OCI-LY7 (cell line): ENCODE data around the gene SHROOM3. TPM values are rescaled to one million over a fixed set of nuclear protein-coding genes. Genes with fewer than 3 reads are reported as not detected.

Experiments
- BruUV-seq: library from RNA; stranded (reverse); fragments of 400-500 nt; replicated peaks from 2 replicates; lab custom pipeline; 2021; lab: Mats Ljungman, UMichigan
- CTCF ChIA-PET: fragments of 300-600 bp; sonication (Branson Sonifier 250); formaldehyde crosslinking; loops from one replicate; lab custom pipeline; 2022; ENCODE audit warnings: antibody characterized with exemption; ENCODE audit not compliant: unreplicated experiment; lab: Charles Lee
- POLR2A ChIA-PET: fragments of 300-600 bp; sonication (Branson Sonifier 250); formaldehyde crosslinking; loops from one replicate; lab custom pipeline; 2022; ENCODE audit warnings: antibody characterized with exemption; lab: Charles Lee
- DNase-seq: peaks from one replicate; pipeline ENCODE4 v3.0.0-alpha.2; 2015; ENCODE audit warnings: low spot score
- H2AFZ ChIP-seq: fragments of 200-600 bp; sonication (generic), shearing (Covaris generic); 2 replicates; pipeline ENCODE4 v1.6.1; 2014; ENCODE audit warnings: mild to moderate bottlenecking, antibody characterized with exemption, low read length, moderate library complexity
- H3K27ac ChIP-seq: fragments of 200-600 bp; sonication (generic); 2 replicates; pipeline ENCODE4 v1.5.1; 2014; ENCODE audit warnings: mixed run types, low read depth, mild to moderate bottlenecking, moderate library complexity, low read length, inconsistent platforms; ENCODE audit not compliant: poor library complexity, severe bottlenecking
- H3K36me3 ChIP-seq: fragments of 200-600 bp; sonication (generic); 2 replicates; pipeline ENCODE4 v1.6.1; 2014; ENCODE audit warnings: mild to moderate bottlenecking, antibody characterized with exemption, low read length, moderate library complexity, mixed read lengths; ENCODE audit not compliant: insufficient read depth
- H3K4me1 ChIP-seq: fragments of 200-600 bp; sonication (generic); 2 replicates; pipeline ENCODE4 v1.5.1; 2014; ENCODE audit warnings: mild to moderate bottlenecking, low read length; ENCODE audit not compliant: insufficient read depth, poor library complexity, severe bottlenecking
- H3K4me2 ChIP-seq: fragments of 200-600 bp; sonication (generic); 2 replicates; pipeline ENCODE4 v1.6.1; 2014; ENCODE audit warnings: mild to moderate bottlenecking, low read length
- H3K4me3 ChIP-seq: fragments of 200-600 bp; sonication (generic); 2 replicates; pipeline ENCODE4 v1.5.1; 2014; ENCODE audit warnings: mild to moderate bottlenecking, low read depth, low read length; ENCODE audit not compliant: poor library complexity, severe bottlenecking
- H3K79me2 ChIP-seq: fragments of 200-600 bp; sonication (generic); 2 replicates; pipeline ENCODE4 v1.6.1; 2016; ENCODE audit warnings: low read depth, mild to moderate bottlenecking, low read length, moderate library complexity, mixed read lengths; ENCODE audit not compliant: insufficient read depth
- H3K9me2 ChIP-seq: fragments of 200-600 bp; sonication (generic); 2 replicates; pipeline ENCODE4 v1.6.1; 2016; ENCODE audit warnings: mild to moderate bottlenecking, low read length, mixed read lengths; ENCODE audit not compliant: insufficient read depth
- H3K9me3 ChIP-seq: fragments of 200-600 bp; sonication (generic); 2 replicates; pipeline ENCODE4 v1.6.1; 2014; ENCODE audit warnings: mild to moderate bottlenecking, mixed run types, low read length, mixed read lengths
- H4K20me1 ChIP-seq: fragments of 200-600 bp; sonication (generic); 2 replicates; pipeline ENCODE4 v1.6.1; 2014; ENCODE audit warnings: mild to moderate bottlenecking, antibody characterized with exemption, low read length, moderate library complexity, mixed read lengths; ENCODE audit not compliant: insufficient read depth
- CTCF ChIP-seq: fragments of 200-600 bp; sonication (generic); conservative IDR thresholded peaks from 2 replicates; pipeline ENCODE4 v1.5.1; 2014; ENCODE audit warnings: mild to moderate bottlenecking, antibody characterized with exemption, low read length, moderate library complexity, mixed read lengths
- EZH2phosphoT487 ChIP-seq: fragments of 200-600 bp; sonication (generic); IDR thresholded peaks from 2 replicates; pipeline ENCODE4 v1.6.1; 2018; ENCODE audit warnings: low read depth, borderline replicate concordance, mild to moderate bottlenecking, mixed run types, antibody characterized with exemption, low read length, moderate library complexity, mixed read lengths
- intact Hi-C: fragments of 100-400 bp; cut with micrococcal nuclease; formaldehyde crosslinking; loops from one replicate; pipeline ENCODE4 v1.10.0; 2022; ENCODE audit not compliant: unreplicated experiment
- total RNA-seq, 2 experiments: library from RNA; depleted of rRNA in 1 of 2; stranded (reverse); fragments of >200 nt in 1 of 2; shearing (Covaris generic) in 1 of 2; gene quantifications; 2 replicates each; pipeline ENCODE4 v1.2.3, GENCODE V29; 2014 to 2022

Gene SHROOM3
- total RNA-seq, 2 experiments from 2014 or later, result not detected

DNA sequence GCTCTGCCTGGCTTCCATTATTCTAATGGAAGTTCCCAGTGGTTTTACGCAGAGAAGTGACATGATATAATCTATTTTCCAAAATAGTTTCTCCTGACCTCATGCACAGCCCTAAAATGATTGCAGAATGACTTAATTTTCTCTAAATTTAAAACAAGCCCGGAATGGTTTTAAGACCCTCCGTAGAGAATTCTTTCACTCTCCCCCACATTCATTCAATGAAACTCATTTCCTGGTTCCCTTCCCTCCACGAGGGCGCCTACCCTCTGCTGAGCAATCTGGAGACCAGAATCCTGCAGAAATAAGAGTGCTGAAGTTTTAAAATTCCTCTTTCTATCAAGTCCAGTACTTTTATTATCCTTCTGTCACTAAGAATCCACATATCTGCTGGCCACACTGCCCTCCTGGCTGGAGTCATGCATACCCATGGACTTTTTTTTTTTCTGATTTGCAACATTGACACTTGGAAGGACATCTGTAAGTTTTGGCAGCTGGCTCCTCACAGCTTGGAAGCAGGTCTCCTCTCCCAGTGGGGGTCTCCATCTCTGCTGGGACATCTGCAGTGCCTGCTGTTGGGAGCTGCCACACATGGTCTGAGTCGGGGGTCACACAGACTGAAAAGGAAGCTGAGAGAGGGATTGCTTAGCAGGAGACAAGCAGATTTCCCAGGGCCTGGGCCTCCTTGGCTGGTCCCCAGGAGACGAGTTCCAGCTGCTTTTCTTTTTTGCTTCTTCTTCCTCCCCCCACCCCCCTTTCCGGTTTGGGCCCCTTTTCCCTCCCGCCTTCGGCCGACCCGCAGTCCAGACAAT, 376.8 kb downstream of the SHROOM3 start:
- no peaks in the 10 kb centered on the region for H4K20me1 ChIP-seq
- H3K4me1 ChIP-seq, result no peaks in the 10 kb centered on the region
- no peak overlapping the region for H3K4me3 ChIP-seq
- BruUV-seq, result no TSS peak
- H2AFZ ChIP-seq, result no peak overlapping the region
- DNase-seq, result no peak
- H3K36me3 ChIP-seq, result no peaks in the 10 kb centered on the region
- no peak for TF ChIP-seq EZH2phosphoT487
- no peak for TF ChIP-seq CTCF
- H3K79me2 ChIP-seq, result no peaks in the 10 kb centered on the region
- intact Hi-C loops, result no loop called here
- no peaks in the 10 kb centered on the region for H3K9me2 ChIP-seq
- ChIA-PET CTCF (no interaction called here), POLR2A (interaction anchor here (0.7 to 1.6 kb wide), 2 partner anchors 9 to 12 kb away, joined by 4 read pairs; no protein-coding TSS in a partner anchor)
- no peaks in the 10 kb centered on the region for H3K9me3 ChIP-seq
- H3K27ac ChIP-seq, result no peak overlapping the region
- H3K4me2 ChIP-seq, result no peak overlapping the region

DNA sequence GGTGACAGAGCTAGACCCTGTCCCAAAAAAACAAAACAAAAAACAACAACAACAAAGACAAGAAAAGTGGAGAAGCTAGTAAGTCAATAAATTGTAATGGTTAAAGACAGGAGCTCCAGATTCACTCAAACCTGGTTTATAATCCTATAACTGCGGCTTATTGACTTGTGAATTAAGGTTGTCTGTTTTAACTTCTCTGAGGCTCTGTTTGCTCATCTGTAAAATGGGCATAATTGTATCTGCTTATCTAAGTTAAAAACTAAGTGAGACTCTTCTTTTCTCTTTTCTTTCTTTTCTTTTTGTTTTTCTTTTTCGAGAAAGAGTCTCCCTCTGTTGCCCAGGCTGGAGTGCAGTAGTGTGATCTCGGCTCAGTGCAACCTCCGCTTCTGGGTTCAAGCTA, 378.0 kb downstream of the SHROOM3 start:
- BruUV-seq, result no TSS peak
- Histone ChIP-seq H3K27ac (no peak overlapping the region), H2AFZ (no peak overlapping the region), H3K4me1 (no peaks in the 10 kb centered on the region), H3K9me3 (no peaks in the 10 kb centered on the region), H3K4me2 (no peak overlapping the region), H3K36me3 (no peaks in the 10 kb centered on the region), H3K4me3 (no peak overlapping the region), H3K9me2 (no peaks in the 10 kb centered on the region), H4K20me1 (no peaks in the 10 kb centered on the region), H3K79me2 (no peaks in the 10 kb centered on the region)
- intact Hi-C loops, result no loop called here
- CTCF ChIA-PET, result interaction anchor here (0.6 kb wide), 1 partner anchor 298 kb away, joined by 3 read pairs; no protein-coding TSS in a partner anchor
- DNase-seq, result no peak
- TF ChIP-seq EZH2phosphoT487, result no peak
- TF ChIP-seq CTCF, result no peak
- POLR2A ChIA-PET, result no interaction called here

DNA sequence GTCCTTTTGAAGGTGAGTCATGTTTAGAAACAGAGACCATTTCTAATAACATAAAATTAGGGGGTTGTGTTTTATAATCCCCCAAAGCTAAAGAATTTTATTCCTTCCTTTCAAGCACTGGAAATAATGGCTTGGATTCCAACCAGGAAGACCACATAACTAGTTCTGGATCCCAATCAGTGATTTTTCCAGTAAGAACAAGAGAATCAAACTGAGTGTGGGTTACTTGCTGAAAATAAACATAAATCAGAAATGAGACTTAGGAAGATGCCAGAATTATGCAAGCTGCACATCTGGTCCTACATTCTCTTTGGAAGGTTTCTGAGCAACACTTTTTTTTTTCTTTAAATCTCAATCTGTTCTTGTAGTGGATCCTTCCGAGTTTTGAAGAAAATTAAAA, 386.6 kb downstream of the SHROOM3 start:
- intact Hi-C loops, result no loop called here
- Histone ChIP-seq H3K79me2 (no peaks in the 10 kb centered on the region), H3K9me2 (no peaks in the 10 kb centered on the region), H3K4me2 (no peak overlapping the region), H3K4me3 (no peak overlapping the region), H3K9me3 (no peaks in the 10 kb centered on the region), H3K36me3 (no peaks in the 10 kb centered on the region), H3K4me1 (no peaks in the 10 kb centered on the region), H2AFZ (no peak overlapping the region), H4K20me1 (no peaks in the 10 kb centered on the region), H3K27ac (no peak overlapping the region)
- POLR2A ChIA-PET, result interaction anchor here (0.7 kb wide), 1 partner anchor 71 kb away, joined by 3 read pairs; no protein-coding TSS in a partner anchor
- no peak for TF ChIP-seq CTCF
- no peak for TF ChIP-seq EZH2phosphoT487
- CTCF ChIA-PET, result no interaction called here
- no TSS peak for BruUV-seq
- DNase-seq, result no peak
